ENCODE data around the gene DYNLL1. TPM values are rescaled to one million over a fixed set of nuclear protein-coding genes. Genes with fewer than 3 reads are reported as not detected.

Gene DYNLL1
- polyA plus RNA-seq, 2 of the 4 experiments (the other 2 are of a cell fraction), result 735 to 744 TPM

GRCh38 chr12:120536064-120536791 is 40.3 kb downstream of the DYNLL1 start:
- no peak for DNase-seq (ENCODE audit: low read depth in 1 of 2, low spot score in 1 of 2)
- ChIA-PET POLR2A (no interaction called here), CTCF (interaction anchor here (0.7 kb wide), 1 partner anchor 67 kb away, joined by 3 read pairs; no protein-coding TSS in a partner anchor)
- WGBS (ENCODE audit: missing lambda C conversion rate), result 86% methylated on average over 13 of the region's 13 CpGs
- peaks cover 42% of the 10 kb centered on the region for H3K4me1 ChIP-seq
- TF ChIP-seq SMC3 (IDR thresholded peaks at IDR 0.05) (no peak), RCOR1 (IDR thresholded peaks at IDR 0.05; ENCODE audit: low read depth, low read length) (no peak), RNF2 (IDR thresholded peaks at IDR 0.05; ENCODE audit: borderline replicate concordance, low read depth) (no peak), BHLHE40 (IDR thresholded peaks at IDR 0.05; ENCODE audit: low read depth, low read length) (no peak), MAX (IDR thresholded peaks at IDR 0.05) (no peak), CHD2 (IDR thresholded peaks at IDR 0.05; ENCODE audit: low read length, partially characterized antibody) (no peak), CTCF (IDR thresholded peaks at IDR 0.05) (no peak), HOXB5 (CRISPR knock-in tag; IDR thresholded peaks at IDR 0.05) (no peak), REST (IDR thresholded peaks at IDR 0.05) (no peak), TP53 (CRISPR knock-in tag; IDR thresholded peaks at IDR 0.05) (no peak), PHF8 (IDR thresholded peaks at IDR 0.05; ENCODE audit: borderline replicate concordance, low read depth) (no peak), NFE2L2 (conservative IDR thresholded peaks at IDR 0.05; ENCODE audit: low read length) (no peak)
- H3K4me2 ChIP-seq, result peak overlapping the region; percentile 98
- no peak for ATAC-seq
- no peak for FAIRE-seq
- no peaks in the 10 kb centered on the region for H3K9me3 ChIP-seq
- peak overlapping the region; percentile 59 for H3K4me3 ChIP-seq
- H3K27ac ChIP-seq, result peak overlapping the region in 1 of 2 experiments; percentile 1; a peak in 1 of 6 replicates

GRCh38 chr12:120537856-120538220 is 41.9 kb downstream of the DYNLL1 start:
- no peaks in the 10 kb centered on the region for H3K9me3 ChIP-seq
- ChIA-PET POLR2A (interaction anchor here (1.0 to 1.2 kb wide), 2 partner anchors 9 to 44 kb away, joined by 3 read pairs; partner anchors contain the start of genes COQ5 and POP5), CTCF (interaction anchor here (0.6 to 1.3 kb wide), 5 partner anchors 8 to 68 kb away, joined by 3 to 5 read pairs (median 4); partner anchors contain the start of gene SRSF9)
- TF ChIP-seq ESRRA (IDR thresholded peaks at IDR 0.05; ENCODE audit: borderline replicate concordance, low read length) (no peak), NFE2L2 (conservative IDR thresholded peaks at IDR 0.05; ENCODE audit: low read length) (no peak), FOSL2 (IDR thresholded peaks at IDR 0.05) (no peak), FOSL2 (CRISPR knock-in tag; IDR thresholded peaks at IDR 0.05) (no peak), SMC3 (IDR thresholded peaks at IDR 0.05) (no peak), GATA3 (IDR thresholded peaks at IDR 0.05; ENCODE audit: borderline replicate concordance) (no peak), ZNF302 (CRISPR knock-in tag; IDR thresholded peaks at IDR 0.05) (no peak), HOXA7 (CRISPR knock-in tag; IDR thresholded peaks at IDR 0.05) (no peak), E2F6 (IDR thresholded peaks at IDR 0.05; ENCODE audit: borderline replicate concordance, low read depth) (no peak), RARB (CRISPR knock-in tag; IDR thresholded peaks at IDR 0.05) (no peak), BHLHE40 (IDR thresholded peaks at IDR 0.05; ENCODE audit: low read depth, low read length) (no peak), MAZ (IDR thresholded peaks at IDR 0.05; ENCODE audit: borderline replicate concordance, low read depth, low read length) (no peak), USF2 (IDR thresholded peaks at IDR 0.05) (no peak), CBX2 (IDR thresholded peaks at IDR 0.05; ENCODE audit: borderline replicate concordance, low read depth) (no peak), JUNB (IDR thresholded peaks at IDR 0.05) (no peak), HOXB13 (CRISPR knock-in tag; IDR thresholded peaks at IDR 0.05; ENCODE audit: low read depth) (no peak), MAFK (IDR thresholded peaks at IDR 0.05; ENCODE audit: partially characterized antibody) (no peak), NPAS2 (CRISPR knock-in tag; IDR thresholded peaks at IDR 0.05; ENCODE audit: borderline replicate concordance) (no peak), JUN (IDR thresholded peaks at IDR 0.05) (no peak), RCOR1 (IDR thresholded peaks at IDR 0.05; ENCODE audit: low read depth, low read length) (no peak)
- DNase-seq (ENCODE audit: low read depth in 1 of 2, low spot score in 1 of 2) (no peak), FAIRE-seq (no peak), ATAC-seq (no peak)
- WGBS (ENCODE audit: missing lambda C conversion rate), result 85% methylated on average over 4 of the region's 4 CpGs
- peaks cover 42% of the 10 kb centered on the region for H3K4me1 ChIP-seq
- H3K4me3 ChIP-seq, result no peak overlapping the region
- peak overlapping the region; percentile 98 for H3K4me2 ChIP-seq
- no peak overlapping the region for H3K27ac ChIP-seq

All from A549 (cell line).